Nephron progenitor cell (in vitro differentiated cells): ENCODE data around the gene LZIC.

Source experiments
- DNase-seq: peaks from one replicate; pipeline ENCODE4 v3.0.0; 2021
- H3K27ac Mint-ChIP-seq: 2 replicates; pipeline ENCODE4 v1.8.0; 2021; ENCODE audit warnings: mild to moderate bottlenecking, moderate library complexity, mixed read lengths
- H3K27me3 Mint-ChIP-seq: 2 replicates; pipeline ENCODE4 v1.8.0; 2021; ENCODE audit warnings: mild to moderate bottlenecking, low read depth, mixed read lengths; ENCODE audit not compliant: poor library complexity
- H3K36me3 Mint-ChIP-seq: 2 replicates; pipeline ENCODE4 v1.8.0; 2021; ENCODE audit warnings: low read depth, mixed read lengths
- H3K4me1 Mint-ChIP-seq: 2 replicates; pipeline ENCODE4 v1.8.0; 2021; ENCODE audit warnings: mixed read lengths
- H3K4me3 Mint-ChIP-seq: 2 replicates; pipeline ENCODE4 v1.8.0; 2021; ENCODE audit warnings: mild to moderate bottlenecking, moderate library complexity, mixed read lengths
- H3K9me3 Mint-ChIP-seq: 2 replicates; pipeline ENCODE4 v1.8.0; 2021; ENCODE audit warnings: mild to moderate bottlenecking, moderate library complexity, mixed read lengths
- TF ChIP-seq, protein P1 (sequence below): fragments of 200-600 bp; sonication (generic); IDR thresholded peaks from 2 replicates; pipeline ENCODE4 v1.5.0; 2021; ENCODE audit warnings: antibody characterized with exemption

The LZIC gene

DNA sequence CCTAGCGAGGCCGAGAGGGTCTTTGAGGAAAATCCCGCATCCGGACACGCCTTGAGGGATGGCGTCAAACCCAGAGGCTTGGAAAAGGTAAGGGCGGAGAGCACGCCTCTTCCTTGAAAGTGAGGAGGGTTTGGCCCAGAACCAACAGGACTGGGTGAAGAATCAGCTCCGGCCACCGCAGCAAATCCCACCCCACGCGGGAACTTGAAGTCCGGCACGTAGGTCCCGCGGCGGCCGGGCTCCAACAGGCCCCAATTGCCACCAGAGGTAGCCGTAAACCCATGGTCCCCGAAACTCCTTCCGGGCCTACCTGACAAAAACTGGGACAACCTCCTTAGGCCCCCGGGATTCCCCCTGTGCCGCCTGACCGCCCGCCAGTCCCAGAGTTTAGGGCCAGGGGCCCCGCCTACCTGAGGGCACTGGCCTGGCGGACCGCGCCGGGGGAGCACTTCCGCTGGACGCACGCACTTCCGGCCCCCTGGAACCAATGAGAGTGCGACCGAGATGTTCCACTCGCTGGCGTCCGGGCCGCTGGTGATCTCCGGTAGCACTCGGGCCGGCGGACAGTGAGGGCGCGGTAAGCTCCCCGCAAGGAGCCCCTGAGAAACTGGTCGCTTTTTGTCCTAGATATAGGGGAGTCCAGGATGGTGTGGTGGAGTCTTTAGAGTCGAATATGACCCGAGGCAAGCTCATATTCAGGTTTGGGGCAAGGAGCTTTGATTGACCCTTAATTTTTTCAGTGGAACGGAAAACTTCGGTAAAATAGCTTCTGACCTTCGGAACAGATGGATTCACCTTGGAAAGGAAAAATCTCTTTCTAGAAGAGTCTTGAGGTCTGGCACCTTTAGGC lies at the start of gene LZIC, which contains the start of gene NMNAT1:
Gene LZIC (minus strand): TSS at position 453 of the 850 bp plus-strand sequence. CDS start 6,772 bp downstream, outside the sequence.
Gene NMNAT1 (plus strand): TSS at position 537 of the 850 bp plus-strand sequence. CDS start 28,599 bp downstream, outside the sequence.
- DNase-seq = peak; percentile 91
- H3K27ac Mint-ChIP-seq = peak within 1 kb of the TSS; percentile 99
- H3K4me3 Mint-ChIP-seq = peak within 1 kb of the TSS; percentile 98
- TF ChIP-seq, protein P1, sequence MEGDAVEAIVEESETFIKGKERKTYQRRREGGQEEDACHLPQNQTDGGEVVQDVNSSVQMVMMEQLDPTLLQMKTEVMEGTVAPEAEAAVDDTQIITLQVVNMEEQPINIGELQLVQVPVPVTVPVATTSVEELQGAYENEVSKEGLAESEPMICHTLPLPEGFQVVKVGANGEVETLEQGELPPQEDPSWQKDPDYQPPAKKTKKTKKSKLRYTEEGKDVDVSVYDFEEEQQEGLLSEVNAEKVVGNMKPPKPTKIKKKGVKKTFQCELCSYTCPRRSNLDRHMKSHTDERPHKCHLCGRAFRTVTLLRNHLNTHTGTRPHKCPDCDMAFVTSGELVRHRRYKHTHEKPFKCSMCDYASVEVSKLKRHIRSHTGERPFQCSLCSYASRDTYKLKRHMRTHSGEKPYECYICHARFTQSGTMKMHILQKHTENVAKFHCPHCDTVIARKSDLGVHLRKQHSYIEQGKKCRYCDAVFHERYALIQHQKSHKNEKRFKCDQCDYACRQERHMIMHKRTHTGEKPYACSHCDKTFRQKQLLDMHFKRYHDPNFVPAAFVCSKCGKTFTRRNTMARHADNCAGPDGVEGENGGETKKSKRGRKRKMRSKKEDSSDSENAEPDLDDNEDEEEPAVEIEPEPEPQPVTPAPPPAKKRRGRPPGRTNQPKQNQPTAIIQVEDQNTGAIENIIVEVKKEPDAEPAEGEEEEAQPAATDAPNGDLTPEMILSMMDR = no peak
- H3K36me3 Mint-ChIP-seq = peaks cover 23% of the 10 kb centered on the region
- H3K27me3 Mint-ChIP-seq = peaks cover 2% of the 10 kb centered on the region
- peaks cover 14% of the 10 kb centered on the region for H3K4me1 Mint-ChIP-seq
- no peaks in the 10 kb centered on the region for H3K9me3 Mint-ChIP-seq

DNA sequence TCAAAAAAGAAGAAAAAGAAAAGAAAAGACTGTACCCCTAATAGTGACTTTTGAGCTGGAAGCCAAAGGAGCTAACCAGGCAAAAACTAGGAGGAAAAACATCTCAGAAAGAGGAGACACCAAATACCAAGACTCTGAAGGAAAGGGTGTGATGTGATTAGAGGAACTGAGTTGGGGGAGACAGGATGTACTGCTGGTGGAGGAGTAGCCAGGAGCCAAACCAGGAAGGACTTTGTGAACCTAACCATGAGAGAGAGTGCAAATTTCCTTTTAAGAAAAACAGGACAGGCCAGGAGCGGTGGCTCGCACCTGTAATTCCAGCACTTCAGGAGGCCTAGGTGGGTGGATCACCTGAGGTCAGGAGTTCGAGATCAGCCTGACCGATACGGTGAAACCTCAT lies 49.7 kb upstream of the LZIC start:
- DNase-seq = no peak
- no peak overlapping the region for H3K27ac Mint-ChIP-seq
- peaks cover 4% of the 10 kb centered on the region for H3K9me3 Mint-ChIP-seq
- peaks cover 65% of the 10 kb centered on the region for H3K27me3 Mint-ChIP-seq
- TF ChIP-seq, protein P1 = no peak
- no peaks in the 10 kb centered on the region for H3K36me3 Mint-ChIP-seq
- H3K4me3 Mint-ChIP-seq = no peak overlapping the region
- H3K4me1 Mint-ChIP-seq = peaks cover 5% of the 10 kb centered on the region

DNA sequence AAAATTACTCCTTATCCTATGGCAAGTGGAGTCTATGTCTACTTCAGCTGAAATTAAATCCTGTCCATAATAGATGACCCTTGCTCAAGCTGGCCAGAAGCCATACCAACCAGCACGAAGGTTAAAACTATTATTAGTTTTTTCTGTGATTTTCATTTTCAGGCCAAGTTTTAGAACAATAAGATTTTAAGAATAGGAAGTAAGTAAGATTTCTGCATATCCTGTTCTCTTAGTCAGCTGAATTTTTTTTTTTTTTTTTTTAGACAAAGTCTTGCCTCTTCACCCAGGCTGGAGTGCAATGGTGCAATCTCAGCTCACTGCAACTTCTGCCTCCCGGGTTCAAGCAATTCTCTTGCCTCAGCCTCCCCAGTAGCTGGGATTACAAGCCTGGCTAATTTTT lies 47.8 kb upstream of the LZIC start:
- Mint-ChIP-seq H3K4me1 (no peaks in the 10 kb centered on the region), H3K9me3 (no peaks in the 10 kb centered on the region), H3K36me3 (no peaks in the 10 kb centered on the region), H3K27ac (no peak overlapping the region), H3K27me3 (peaks cover 50% of the 10 kb centered on the region), H3K4me3 (no peak overlapping the region)
- TF ChIP-seq, protein P1 = no peak
- DNase-seq = no peak

DNA sequence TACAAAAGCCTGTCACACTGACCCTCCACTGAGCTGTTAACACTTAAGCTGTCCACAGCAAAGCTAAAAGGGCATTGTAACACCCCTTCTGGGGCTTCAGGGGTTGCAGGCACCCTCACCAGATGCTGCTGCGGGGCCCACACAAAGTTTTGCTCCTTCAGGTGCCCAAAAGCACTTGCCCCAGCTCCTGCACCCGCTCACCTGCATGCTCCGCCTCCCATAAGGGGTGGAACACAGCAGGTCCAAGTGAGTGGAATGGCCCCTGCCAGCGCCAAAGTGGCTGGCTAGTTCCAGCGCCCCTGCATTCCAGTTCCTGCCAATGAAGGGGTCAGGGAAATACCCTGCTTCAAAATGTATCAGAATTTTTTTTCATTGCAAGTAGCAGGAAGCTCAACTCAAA lies 46.6 kb upstream of the LZIC start:
- H3K27ac Mint-ChIP-seq = no peak overlapping the region
- H3K27me3 Mint-ChIP-seq = peaks cover 38% of the 10 kb centered on the region
- H3K4me3 Mint-ChIP-seq = no peak overlapping the region

DNA sequence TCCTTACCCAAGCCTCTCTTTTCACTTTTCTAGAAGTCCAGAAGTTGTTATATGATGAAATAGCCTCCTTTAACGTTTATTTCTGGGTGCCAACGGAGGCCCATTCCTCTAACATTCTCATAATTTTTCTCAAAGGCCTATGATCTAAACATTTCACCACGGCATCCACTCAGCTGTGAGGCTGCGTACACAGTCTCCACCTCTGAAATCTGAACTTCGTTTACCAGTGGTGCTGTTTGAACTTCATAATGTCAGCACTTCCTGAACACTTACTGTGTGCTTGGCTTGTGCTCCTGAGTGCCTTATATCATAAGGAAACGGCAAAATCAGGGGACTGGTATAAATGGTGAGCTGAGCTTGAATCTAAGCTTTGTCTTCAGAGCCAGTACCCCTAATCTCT lies 41.8 kb upstream of the LZIC start:
- Mint-ChIP-seq H3K4me3 (no peak overlapping the region), H3K27me3 (peaks cover 7% of the 10 kb centered on the region), H3K9me3 (no peaks in the 10 kb centered on the region), H3K36me3 (peaks cover 17% of the 10 kb centered on the region), H3K27ac (no peak overlapping the region), H3K4me1 (peaks cover 5% of the 10 kb centered on the region)
- TF ChIP-seq, protein P1 = no peak
- DNase-seq = no peak

More for the DNA sequence above, 46.6 kb upstream of the LZIC start:
- no peak for DNase-seq
- H3K4me1 Mint-ChIP-seq = peaks cover 5% of the 10 kb centered on the region
- H3K9me3 Mint-ChIP-seq = no peaks in the 10 kb centered on the region
- TF ChIP-seq, protein P1 = no peak
- no peaks in the 10 kb centered on the region for H3K36me3 Mint-ChIP-seq
